Tongue (tissue), 2 donors: Measurements from ENCODE around the gene CDC45. TPM values are rescaled to one million over a fixed set of nuclear protein-coding genes. Genes with fewer than 3 reads are reported as not detected.

Source experiments
- DNase-seq: peaks from one replicate; pipeline ENCODE4 v3.0.0-alpha.2; 2015
- total RNA-seq: library from RNA; depleted of rRNA; stranded (reverse); fragments of >200 nt; gene quantifications from one replicate; pipeline ENCODE4 v1.2.3, GENCODE V29; 2014

CDC45 gene
- total RNA-seq, 1 donor from 2014 or later: 6.3 TPM

DNA sequence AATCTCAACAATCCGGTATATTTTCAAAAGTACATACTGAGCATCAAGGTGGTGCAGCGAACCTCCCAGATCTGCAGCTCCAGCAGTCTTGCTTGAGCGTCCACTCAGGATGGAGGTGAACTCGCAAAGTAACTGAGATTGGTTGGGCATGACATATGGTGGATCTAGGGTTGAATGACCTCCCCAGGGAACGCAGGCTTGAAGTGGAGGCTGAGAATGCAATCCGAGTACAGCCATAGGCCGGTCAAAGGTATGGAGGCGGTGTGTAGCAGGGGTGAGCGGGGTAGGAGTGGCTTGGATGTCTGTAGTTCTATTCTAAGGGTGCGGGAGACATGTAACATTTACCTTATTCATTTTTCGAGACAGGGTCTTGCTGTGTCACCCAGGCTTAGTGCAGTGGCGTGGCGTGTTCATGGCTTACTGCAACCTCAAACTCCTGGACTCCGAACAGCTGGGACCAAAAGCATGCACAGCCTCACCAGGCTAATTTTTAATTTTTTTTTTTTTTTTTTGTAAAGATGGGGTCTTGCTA is 31.6 kb upstream of the CDC45 start:
- peak; percentile 88 for DNase-seq

- DNase-seq: no peak
These were observed 30.8 kb upstream of the CDC45 start for GRCh38 chr22:19448739-19449421.

GRCh38 chr22:19449422-19449767 is 30.3 kb upstream of the CDC45 start:
- DNase-seq: no peak

GRCh38 chr22:19450363-19451175 is 29.2 kb upstream of the CDC45 start:
- no peak for DNase-seq

DNA sequence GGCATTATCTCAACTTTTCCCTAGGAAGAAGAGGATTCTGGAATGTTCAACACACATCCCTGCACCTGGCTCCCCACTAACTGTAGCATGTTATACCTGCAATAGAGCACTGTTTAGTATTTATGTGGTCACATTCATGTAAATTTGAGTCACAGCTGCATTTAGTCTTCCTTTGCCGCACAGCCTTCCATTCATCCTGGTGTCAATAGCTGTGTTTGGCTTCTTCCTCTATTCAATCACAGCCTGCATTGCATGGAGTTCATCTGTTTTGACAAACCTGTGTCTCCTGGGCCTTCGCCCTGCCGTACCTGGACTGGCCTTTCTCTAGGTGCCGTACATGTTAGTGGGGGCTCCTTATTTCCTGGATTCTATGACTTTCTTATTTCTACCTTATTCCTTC is 28.1 kb upstream of the CDC45 start:
- DNase-seq: no peak

- no peak for DNase-seq
These were observed 26.0 kb upstream of the CDC45 start for GRCh38 chr22:19453718-19454117.

DNA sequence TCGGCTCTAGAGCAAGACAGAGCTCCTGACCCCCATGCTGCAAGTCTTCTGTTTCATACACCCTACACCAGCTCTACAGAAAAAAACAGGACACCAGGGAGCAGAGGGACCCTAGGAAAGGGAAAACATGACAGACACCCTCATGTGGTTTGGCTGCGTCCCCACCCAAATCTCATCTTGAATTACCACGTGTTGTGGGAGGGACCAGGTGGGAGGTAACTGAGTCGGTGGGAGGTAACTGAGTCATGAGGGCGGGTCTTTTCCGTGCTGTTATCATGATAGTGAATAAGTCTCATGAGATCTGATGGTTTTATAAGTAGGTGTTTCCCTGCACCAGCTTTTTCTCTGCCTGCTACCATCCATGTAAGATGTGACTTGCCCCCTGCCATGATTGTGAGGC is 25.6 kb upstream of the CDC45 start:
- DNase-seq: no peak

GRCh38 chr22:19455033-19455432 is 24.7 kb upstream of the CDC45 start:
- no peak for DNase-seq

GRCh38 chr22:19455585-19456370 is 23.9 kb upstream of the CDC45 start:
- no peak for DNase-seq

DNA sequence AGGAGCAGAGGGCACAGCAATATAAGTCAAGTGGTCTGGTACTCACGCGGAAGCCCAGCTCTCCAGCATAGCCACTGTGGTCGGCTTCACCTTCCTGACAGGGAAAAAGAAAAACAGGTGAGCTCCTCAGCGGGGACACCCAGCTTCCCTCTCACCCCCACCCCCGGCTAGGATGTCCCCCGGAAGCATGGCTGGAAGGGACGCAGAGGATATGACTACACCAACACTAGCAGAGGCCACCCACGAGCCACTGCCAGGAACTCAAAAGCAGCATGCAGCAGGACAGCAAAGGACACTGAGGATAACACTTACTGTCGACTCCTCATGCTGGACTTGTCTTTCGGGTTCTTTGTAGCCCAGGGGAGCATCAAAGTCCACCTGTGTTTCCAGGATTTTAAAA is 23.2 kb upstream of the CDC45 start:
- DNase-seq: no peak

DNA sequence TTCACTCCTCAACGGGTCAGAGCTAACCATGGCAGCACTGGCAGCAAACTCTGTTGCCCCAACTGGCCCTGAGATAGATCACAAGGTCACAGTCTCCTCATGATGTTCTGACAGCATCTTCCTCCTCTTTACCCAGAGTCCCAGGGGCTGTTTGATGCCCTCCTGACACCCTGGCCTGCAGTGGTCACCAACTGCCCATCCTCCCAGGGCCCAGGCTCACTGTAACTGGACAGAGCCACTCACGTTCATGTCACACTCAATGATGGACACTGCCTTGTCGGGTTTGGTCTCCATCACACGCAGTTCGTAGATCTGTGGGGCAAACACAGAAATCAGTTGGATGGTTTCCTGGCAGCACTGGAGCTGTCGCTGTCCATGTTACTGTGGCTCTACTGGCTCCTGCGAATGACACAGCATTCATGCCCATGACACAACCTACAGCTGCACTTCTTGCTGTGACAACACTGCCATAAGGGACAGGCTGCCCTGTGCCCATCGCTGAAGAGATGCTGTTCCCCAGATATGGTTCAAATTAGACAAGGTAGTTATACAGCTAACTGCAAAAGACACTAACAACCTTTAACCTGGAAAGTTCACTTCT is 21.8 kb upstream of the CDC45 start:
- no peak for DNase-seq

DNA sequence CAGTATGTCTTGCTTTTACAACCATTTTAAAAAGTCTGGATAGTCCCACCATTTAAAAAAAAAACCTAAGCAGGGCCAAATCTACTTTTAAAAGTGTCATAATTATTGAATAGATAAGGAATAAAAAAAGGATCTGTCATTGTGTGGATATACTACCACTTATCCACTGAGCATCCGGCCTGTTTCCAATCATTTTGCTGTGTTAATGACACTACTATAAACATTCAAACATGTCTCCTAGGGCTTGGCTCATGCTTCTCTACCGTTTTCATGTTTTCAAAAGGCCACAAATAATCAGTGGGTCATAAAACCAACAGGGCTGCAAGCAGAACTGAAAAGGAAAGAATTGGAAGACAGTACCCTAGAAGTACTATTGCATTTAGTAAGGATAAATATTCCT is 19.7 kb upstream of the CDC45 start:
- no peak for DNase-seq

DNA sequence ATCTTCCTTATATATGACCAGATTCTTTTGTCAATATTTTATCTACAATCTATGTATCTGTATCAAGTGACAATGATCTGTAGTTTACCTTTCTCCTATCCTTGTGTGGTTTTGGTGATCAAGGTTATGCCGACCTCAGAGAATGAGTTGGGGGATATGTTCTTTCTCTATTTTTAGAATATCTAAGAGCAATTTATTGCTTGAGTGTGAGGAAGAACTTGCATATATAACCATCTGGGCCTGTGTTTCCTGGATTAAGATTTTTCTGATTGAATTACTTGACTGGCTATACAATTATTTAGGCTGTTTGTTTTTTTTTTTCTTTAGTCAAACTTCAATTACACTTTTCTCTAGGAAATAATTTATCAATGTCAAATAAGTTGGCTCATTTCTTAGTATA is 18.2 kb upstream of the CDC45 start:
- no peak for DNase-seq

DNA sequence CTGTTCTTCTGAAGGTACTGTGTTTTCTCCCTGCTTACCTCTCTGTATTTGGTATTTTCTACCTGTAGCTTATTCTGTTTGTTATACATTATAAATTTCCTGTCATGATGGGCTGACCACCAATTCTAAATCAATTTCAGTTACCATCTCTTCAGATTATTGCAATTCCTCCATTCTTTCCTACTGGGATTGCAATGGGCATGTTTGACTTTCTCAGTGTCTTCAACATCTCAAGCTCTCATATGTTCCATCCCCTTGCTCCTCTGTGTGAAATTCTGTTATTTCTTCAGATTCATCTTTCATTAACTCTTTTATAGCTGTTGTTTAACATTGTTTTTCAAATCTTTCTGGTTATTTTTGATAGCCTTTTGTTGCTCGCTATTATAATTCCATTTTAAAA is 16.7 kb upstream of the CDC45 start:
- no peak for DNase-seq

- no peak for DNase-seq
These were observed 15.9 kb upstream of the CDC45 start for GRCh38 chr22:19463491-19464469.

- DNase-seq: no peak
These were observed 15.2 kb upstream of the CDC45 start for GRCh38 chr22:19464546-19464945.

GRCh38 chr22:19464975-19465374 is 14.7 kb upstream of the CDC45 start:
- no peak for DNase-seq

- DNase-seq: no peak
These were observed 13.5 kb upstream of the CDC45 start for GRCh38 chr22:19466126-19466716.

GRCh38 chr22:19466848-19467752 is 12.6 kb upstream of the CDC45 start:
- no peak for DNase-seq

DNA sequence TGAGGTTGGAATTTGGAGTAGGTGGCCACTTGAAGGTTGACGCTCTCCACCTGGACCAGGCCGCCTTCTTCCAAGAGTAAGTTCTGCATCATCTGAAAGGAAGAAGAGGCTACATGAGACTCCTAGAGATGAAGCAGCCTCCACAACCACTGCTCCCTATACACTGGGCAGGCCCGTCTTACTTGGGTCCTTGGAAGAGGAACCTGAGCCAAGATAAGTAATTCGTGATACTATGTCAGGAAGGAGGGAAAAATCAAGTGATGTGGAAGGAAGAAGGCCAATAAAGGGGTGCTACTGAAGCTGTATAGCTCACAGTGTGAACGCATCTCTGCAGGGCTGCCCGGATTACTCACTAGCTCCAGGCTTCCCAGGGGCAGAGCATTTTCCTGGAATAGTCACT is 11.8 kb upstream of the CDC45 start:
- no peak for DNase-seq
